Measurements from ENCODE around the gene JAKMIP2.

The JAKMIP2 gene

GRCh38 chr5:147643142-147643541, 139.4 kb downstream of the JAKMIP2 start:
- TF ChIP-seq EZH2phosphoT487 (IDR thresholded peaks at IDR 0.05; ENCODE audit: borderline replicate concordance), result no peak
- TF ChIP-seq, protein P1, sequence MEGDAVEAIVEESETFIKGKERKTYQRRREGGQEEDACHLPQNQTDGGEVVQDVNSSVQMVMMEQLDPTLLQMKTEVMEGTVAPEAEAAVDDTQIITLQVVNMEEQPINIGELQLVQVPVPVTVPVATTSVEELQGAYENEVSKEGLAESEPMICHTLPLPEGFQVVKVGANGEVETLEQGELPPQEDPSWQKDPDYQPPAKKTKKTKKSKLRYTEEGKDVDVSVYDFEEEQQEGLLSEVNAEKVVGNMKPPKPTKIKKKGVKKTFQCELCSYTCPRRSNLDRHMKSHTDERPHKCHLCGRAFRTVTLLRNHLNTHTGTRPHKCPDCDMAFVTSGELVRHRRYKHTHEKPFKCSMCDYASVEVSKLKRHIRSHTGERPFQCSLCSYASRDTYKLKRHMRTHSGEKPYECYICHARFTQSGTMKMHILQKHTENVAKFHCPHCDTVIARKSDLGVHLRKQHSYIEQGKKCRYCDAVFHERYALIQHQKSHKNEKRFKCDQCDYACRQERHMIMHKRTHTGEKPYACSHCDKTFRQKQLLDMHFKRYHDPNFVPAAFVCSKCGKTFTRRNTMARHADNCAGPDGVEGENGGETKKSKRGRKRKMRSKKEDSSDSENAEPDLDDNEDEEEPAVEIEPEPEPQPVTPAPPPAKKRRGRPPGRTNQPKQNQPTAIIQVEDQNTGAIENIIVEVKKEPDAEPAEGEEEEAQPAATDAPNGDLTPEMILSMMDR (conservative IDR thresholded peaks at IDR 0.05; ENCODE audit: low read length), result no peak
- Histone ChIP-seq H3K9me2 (replicated peaks; ENCODE audit: low read depth, low read length) (no peaks in the 10 kb centered on the region), H3K9me3 (ENCODE audit: insufficient read depth, low read depth, low read length) (no peaks in the 10 kb centered on the region), H3K4me1 (ENCODE audit: insufficient read depth, low read length, poor library complexity, severe bottlenecking) (no peaks in the 10 kb centered on the region), H3K36me3 (ENCODE audit: insufficient read depth, low read length) (peaks cover 29% of the 10 kb centered on the region), H3K4me3 (ENCODE audit: low read length, poor library complexity, severe bottlenecking) (no peak overlapping the region), H3K27me3 (ENCODE audit: insufficient read depth, low read length, poor library complexity, severe bottlenecking) (no peaks in the 10 kb centered on the region), H3K79me2 (ENCODE audit: insufficient read depth, low read length) (no peaks in the 10 kb centered on the region), H3K4me2 (ENCODE audit: low read depth, low read length, poor library complexity, severe bottlenecking) (no peak overlapping the region), H4K20me1 (ENCODE audit: insufficient read depth, low read length, poor library complexity, severe bottlenecking) (no peaks in the 10 kb centered on the region), H2AFZ (ENCODE audit: low read length) (no peak overlapping the region), H3K9ac (ENCODE audit: low read depth, low read length, poor library complexity, severe bottlenecking) (no peak overlapping the region), H3F3A (ENCODE audit: low read depth) (no peaks in the 10 kb centered on the region)

DNA sequence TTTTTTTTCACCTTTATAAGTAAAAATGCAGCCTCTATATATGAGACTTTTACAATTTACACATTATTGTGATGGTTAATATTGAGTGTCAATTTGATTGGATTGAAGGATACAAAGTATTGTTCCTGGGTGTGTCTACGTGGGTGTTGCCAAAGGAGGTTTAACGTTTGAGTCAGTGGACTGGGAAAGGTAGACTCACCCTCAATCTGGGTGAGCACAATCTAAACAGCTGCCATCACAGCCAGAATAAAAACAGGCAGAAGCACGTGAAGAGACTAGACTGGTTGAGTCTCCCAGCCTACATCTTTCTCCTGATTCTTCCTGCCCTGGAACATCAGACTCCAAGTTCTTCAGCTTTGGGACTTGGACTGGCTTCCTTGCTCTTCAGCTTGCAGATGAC, 139.9 kb downstream of the JAKMIP2 start:
- H3K36me3 ChIP-seq (ENCODE audit: insufficient read depth, low read length), result peaks cover 29% of the 10 kb centered on the region
- H3K4me2 ChIP-seq (ENCODE audit: low read depth, low read length, poor library complexity, severe bottlenecking), result no peak overlapping the region
- TF ChIP-seq EZH2phosphoT487 (IDR thresholded peaks at IDR 0.05; ENCODE audit: borderline replicate concordance), result no peak
- TF ChIP-seq, protein P1 (conservative IDR thresholded peaks at IDR 0.05; ENCODE audit: low read length), result no peak
- H3K4me1 ChIP-seq (ENCODE audit: insufficient read depth, low read length, poor library complexity, severe bottlenecking), result no peaks in the 10 kb centered on the region
- H3K27me3 ChIP-seq (ENCODE audit: insufficient read depth, low read length, poor library complexity, severe bottlenecking), result no peaks in the 10 kb centered on the region
- no peaks in the 10 kb centered on the region for H3K79me2 ChIP-seq (ENCODE audit: insufficient read depth, low read length)
- H3K9ac ChIP-seq (ENCODE audit: low read depth, low read length, poor library complexity, severe bottlenecking), result no peak overlapping the region
- no peaks in the 10 kb centered on the region for H3K9me2 ChIP-seq (replicated peaks; ENCODE audit: low read depth, low read length)
- no peaks in the 10 kb centered on the region for H4K20me1 ChIP-seq (ENCODE audit: insufficient read depth, low read length, poor library complexity, severe bottlenecking)
- H3F3A ChIP-seq (ENCODE audit: low read depth), result no peaks in the 10 kb centered on the region
- H3K9me3 ChIP-seq (ENCODE audit: insufficient read depth, low read depth, low read length), result no peaks in the 10 kb centered on the region
- H3K4me3 ChIP-seq (ENCODE audit: low read length, poor library complexity, severe bottlenecking), result no peak overlapping the region
- no peak overlapping the region for H2AFZ ChIP-seq (ENCODE audit: low read length)

DNA sequence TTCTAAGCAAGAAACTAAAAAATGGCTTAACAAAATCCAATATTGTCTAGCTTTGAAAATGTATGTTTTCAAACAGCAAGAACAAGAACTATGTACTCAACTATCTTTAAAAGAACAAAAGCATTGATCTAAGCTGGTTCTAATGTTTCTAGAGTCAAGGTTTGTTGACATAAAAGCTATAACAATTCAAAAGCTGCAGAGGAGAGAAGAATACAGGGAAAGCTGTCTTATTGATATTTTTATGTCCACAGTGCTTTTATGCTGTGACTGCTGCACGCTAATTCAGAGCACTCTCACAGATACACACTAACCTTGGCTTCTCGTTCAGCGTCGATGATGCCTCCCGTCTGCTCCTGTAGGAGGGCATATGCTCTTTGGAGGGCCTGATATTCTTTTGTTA, 143.2 kb downstream of the JAKMIP2 start:
- no peaks in the 10 kb centered on the region for H3F3A ChIP-seq (ENCODE audit: low read depth)
- H4K20me1 ChIP-seq (ENCODE audit: insufficient read depth, low read length, poor library complexity, severe bottlenecking), result no peaks in the 10 kb centered on the region
- TF ChIP-seq, protein P1 (conservative IDR thresholded peaks at IDR 0.05; ENCODE audit: low read length), result no peak
- TF ChIP-seq EZH2phosphoT487 (IDR thresholded peaks at IDR 0.05; ENCODE audit: borderline replicate concordance), result no peak
- H3K4me3 ChIP-seq (ENCODE audit: low read length, poor library complexity, severe bottlenecking), result no peak overlapping the region
- H3K79me2 ChIP-seq (ENCODE audit: insufficient read depth, low read length), result no peaks in the 10 kb centered on the region
- H3K36me3 ChIP-seq (ENCODE audit: insufficient read depth, low read length), result peaks cover 26% of the 10 kb centered on the region
- no peak overlapping the region for H3K9ac ChIP-seq (ENCODE audit: low read depth, low read length, poor library complexity, severe bottlenecking)
- peaks cover 4% of the 10 kb centered on the region for H3K4me1 ChIP-seq (ENCODE audit: insufficient read depth, low read length, poor library complexity, severe bottlenecking)
- H2AFZ ChIP-seq (ENCODE audit: low read length), result no peak overlapping the region
- H3K4me2 ChIP-seq (ENCODE audit: low read depth, low read length, poor library complexity, severe bottlenecking), result no peak overlapping the region
- no peaks in the 10 kb centered on the region for H3K9me2 ChIP-seq (replicated peaks; ENCODE audit: low read depth, low read length)
- H3K9me3 ChIP-seq (ENCODE audit: insufficient read depth, low read depth, low read length), result no peaks in the 10 kb centered on the region
- no peaks in the 10 kb centered on the region for H3K27me3 ChIP-seq (ENCODE audit: insufficient read depth, low read length, poor library complexity, severe bottlenecking)
